Upper lobe of left lung (tissue), 4 donors: ENCODE results near the gene ZNF211.

Source experiments
- CTCF ChIP-seq, 6 experiments: fragments of 450-650 bp in 4 of 6; fragments of 200-600 bp in 2 of 6; sonication (generic) in 2 of 6; IDR thresholded peaks; one replicate each; pipeline ENCODE4 v1.5.1; 2016 to 2019; ENCODE audit warnings: antibody characterized with exemption in 6 of 6
- POLR2A ChIP-seq, 4 donors: fragments of 450-650 bp; IDR thresholded peaks; one replicate each; pipeline ENCODE4 v1.5.1; 2016 to 2017; ENCODE audit warnings: antibody characterized with exemption in 4 of 4, mild to moderate bottlenecking in 2 of 4
- POLR2AphosphoS5 ChIP-seq, 2 donors: sonication (generic); formaldehyde crosslinking; IDR thresholded peaks; one replicate each; pipeline ENCODE4 v1.5.1; 2017; ENCODE audit warnings: antibody characterized with exemption in 2 of 2

- TF ChIP-seq POLR2A (IDR thresholded peaks at IDR 0.05) = no peak
- TF ChIP-seq POLR2AphosphoS5 (IDR thresholded peaks at IDR 0.05) = no peak
- TF ChIP-seq CTCF (IDR thresholded peaks at IDR 0.05) = no peak
These were observed 56.8 kb downstream of the ZNF211 start for GRCh38 chr19:57689750-57690149.
